Measurements from ENCODE around the gene FRMD3. TPM values are rescaled to one million over a fixed set of nuclear protein-coding genes. Genes with fewer than 3 reads are reported as not detected.
"Not testable (repeated sequence)": the region's sequence is repeated elsewhere in the genome, so short reads cannot be mapped to it uniquely, and the experiment has no call there.

FRMD3 gene
- total and polyA plus RNA-seq, 4 experiments from 2014 or later = 0.22 to 1.3 (median 1.1) TPM; not detected in 1

GRCh38 chr9:83358493-83358892, 179.7 kb downstream of the FRMD3 start:
- H3K36me3 ChIP-seq (ENCODE audit: insufficient read depth, low read length); H3K9me3 ChIP-seq (ENCODE audit: control insufficient read depth in 1 of 2, low read length in 2 of 2); H3K36me3 Mint-ChIP-seq; H3K27me3 Mint-ChIP-seq; intact Hi-C loops (cut with micrococcal nuclease); H3K27ac ChIP-seq (ENCODE audit: low read depth, low read length); H3K4me1 ChIP-seq (ENCODE audit: insufficient read depth, low read length); H3K4me3 Mint-ChIP-seq; H3K27ac Mint-ChIP-seq; DNase-seq; H3K4me1 Mint-ChIP-seq; H3K27me3 ChIP-seq (ENCODE audit: insufficient read depth, low read length); H3K9me3 Mint-ChIP-seq; H3K4me3 ChIP-seq (ENCODE audit: low read length in 2 of 2); CTCF ChIA-PET (ENCODE audit: partially characterized antibody); POLR2A ChIA-PET (ENCODE audit: partially characterized antibody): not testable (repeated sequence)

DNA sequence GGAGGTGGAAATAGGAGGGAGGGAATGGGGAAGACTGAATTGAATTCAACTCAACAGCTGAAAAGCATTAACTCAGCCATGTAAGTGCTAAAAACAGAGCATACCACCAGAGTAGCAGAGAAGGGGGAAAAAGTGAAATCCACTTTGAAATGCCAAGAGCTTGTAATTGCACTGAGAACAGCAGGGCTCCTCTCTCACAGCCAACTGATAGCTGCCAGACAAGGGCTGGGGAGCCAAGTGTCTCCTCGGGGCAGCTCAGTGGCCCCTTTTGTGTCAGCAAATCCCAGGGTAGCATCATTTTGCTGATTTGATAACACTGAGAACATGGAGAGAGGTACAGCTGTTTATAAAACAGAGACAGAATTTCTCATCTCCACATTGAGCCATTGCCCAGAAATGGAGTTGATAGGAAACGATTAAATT, 182.5 kb downstream of the FRMD3 start:
- H3K4me1 ChIP-seq (ENCODE audit: insufficient read depth, low read length) = no peaks in the 10 kb centered on the region
- no peaks in the 10 kb centered on the region for H3K9me3 ChIP-seq (ENCODE audit: control insufficient read depth in 1 of 2, low read length in 2 of 2)
- ChIA-PET POLR2A (ENCODE audit: partially characterized antibody) (no interaction called here), CTCF (ENCODE audit: partially characterized antibody) (no interaction called here)
- Mint-ChIP-seq H3K4me3 (no peak overlapping the region), H3K27ac (no peak overlapping the region), H3K4me1 (no peaks in the 10 kb centered on the region), H3K27me3 (no peaks in the 10 kb centered on the region), H3K36me3 (peaks cover 0 to 2% of the 10 kb centered on the region in 2 donors), H3K9me3 (peaks cover 0 to 4% (median under 1%) of the 10 kb centered on the region in 8 donors)
- no peak for DNase-seq
- no peak overlapping the region for H3K27ac ChIP-seq (ENCODE audit: low read depth, low read length)
- H3K4me3 ChIP-seq (ENCODE audit: low read length in 2 of 2) = no peak overlapping the region
- intact Hi-C loops (cut with micrococcal nuclease) = no loop called here
- no peaks in the 10 kb centered on the region for H3K27me3 ChIP-seq (ENCODE audit: insufficient read depth, low read length)
- H3K36me3 ChIP-seq (ENCODE audit: insufficient read depth, low read length) = no peaks in the 10 kb centered on the region

DNA sequence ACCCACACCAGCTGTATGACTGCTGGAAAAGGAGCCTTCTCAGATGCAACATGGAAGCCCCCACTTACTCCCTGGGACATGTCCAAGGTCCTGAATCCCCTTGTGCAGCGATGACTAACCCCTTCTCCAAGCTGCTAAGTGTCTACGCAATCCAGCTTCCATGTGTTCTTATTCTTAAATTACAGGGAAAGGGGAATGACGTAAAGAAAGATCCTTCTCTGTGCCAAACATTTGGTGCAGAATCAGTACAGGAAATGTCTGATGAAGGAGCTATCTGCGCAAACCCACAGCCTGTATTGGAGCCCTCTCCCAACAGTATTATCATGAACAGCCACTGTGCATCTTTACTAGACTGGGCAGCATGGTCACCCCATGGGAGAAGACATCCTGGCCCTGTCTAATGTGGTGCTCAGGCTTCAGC, 183.2 kb downstream of the FRMD3 start:
- Histone ChIP-seq H3K9me3 (ENCODE audit: control insufficient read depth in 1 of 2, low read length in 2 of 2) (no peaks in the 10 kb centered on the region), H3K36me3 (ENCODE audit: insufficient read depth, low read length) (no peaks in the 10 kb centered on the region), H3K4me3 (ENCODE audit: low read length in 2 of 2) (no peak overlapping the region), H3K27ac (ENCODE audit: low read depth, low read length) (no peak overlapping the region), H3K27me3 (ENCODE audit: insufficient read depth, low read length) (no peaks in the 10 kb centered on the region), H3K4me1 (ENCODE audit: insufficient read depth, low read length) (no peaks in the 10 kb centered on the region)
- Mint-ChIP-seq H3K4me3 (no peak overlapping the region), H3K9me3 (peaks cover 0 to 4% (median under 1%) of the 10 kb centered on the region in 8 donors), H3K4me1 (no peaks in the 10 kb centered on the region), H3K27me3 (no peaks in the 10 kb centered on the region), H3K27ac (no peak overlapping the region), H3K36me3 (peaks cover 0 to 2% of the 10 kb centered on the region in 2 donors)
- ChIA-PET POLR2A (ENCODE audit: partially characterized antibody) (no interaction called here), CTCF (ENCODE audit: partially characterized antibody) (no interaction called here)
- intact Hi-C loops (cut with micrococcal nuclease) = no loop called here
- DNase-seq = no peak

GRCh38 chr9:83349031-83349430, 189.2 kb downstream of the FRMD3 start:
- DNase-seq = no peak
- no peaks in the 10 kb centered on the region for H3K27me3 ChIP-seq (ENCODE audit: insufficient read depth, low read length)
- intact Hi-C loops (cut with micrococcal nuclease) = no loop called here
- H3K27me3 Mint-ChIP-seq = no peaks in the 10 kb centered on the region
- H3K9me3 Mint-ChIP-seq = no peaks in the 10 kb centered on the region
- no peak overlapping the region for H3K27ac ChIP-seq (ENCODE audit: low read depth, low read length)
- H3K36me3 Mint-ChIP-seq = peaks cover 3 to 4% of the 10 kb centered on the region in 2 donors
- ChIA-PET CTCF (ENCODE audit: partially characterized antibody) (interaction anchor here (3.3 kb wide), 1 partner anchor 14 kb away, joined by 10 read pairs; no protein-coding TSS in a partner anchor), POLR2A (ENCODE audit: partially characterized antibody) (no interaction called here)
- no peaks in the 10 kb centered on the region for H3K36me3 ChIP-seq (ENCODE audit: insufficient read depth, low read length)
- H3K4me3 ChIP-seq (ENCODE audit: low read length in 2 of 2) = no peak overlapping the region
- no peak overlapping the region for H3K4me3 Mint-ChIP-seq
- H3K9me3 ChIP-seq (ENCODE audit: control insufficient read depth in 1 of 2, low read length in 2 of 2) = no peaks in the 10 kb centered on the region
- H3K27ac Mint-ChIP-seq = no peak overlapping the region
- H3K4me1 ChIP-seq (ENCODE audit: insufficient read depth, low read length) = no peaks in the 10 kb centered on the region
- H3K4me1 Mint-ChIP-seq = no peaks in the 10 kb centered on the region

- Mint-ChIP-seq H3K4me3 (no peak overlapping the region), H3K27ac (no peak overlapping the region), H3K4me1 (no peaks in the 10 kb centered on the region), H3K9me3 (no peaks in the 10 kb centered on the region), H3K36me3 (peaks cover 6 to 7% of the 10 kb centered on the region in 2 donors), H3K27me3 (no peaks in the 10 kb centered on the region)
- Histone ChIP-seq H3K4me1 (ENCODE audit: insufficient read depth, low read length) (no peaks in the 10 kb centered on the region), H3K36me3 (ENCODE audit: insufficient read depth, low read length) (no peaks in the 10 kb centered on the region), H3K9me3 (ENCODE audit: control insufficient read depth in 1 of 2, low read length in 2 of 2) (no peaks in the 10 kb centered on the region), H3K27ac (ENCODE audit: low read depth, low read length) (no peak overlapping the region), H3K4me3 (ENCODE audit: low read length in 2 of 2) (no peak overlapping the region), H3K27me3 (ENCODE audit: insufficient read depth, low read length) (no peaks in the 10 kb centered on the region)
- intact Hi-C loops (cut with micrococcal nuclease) = no loop called here
- CTCF ChIA-PET (ENCODE audit: partially characterized antibody) = interaction anchor here (2.7 to 3.3 kb wide), 2 partner anchors 11 to 12 kb away, joined by 10 to 13 read pairs; no protein-coding TSS in a partner anchor
- POLR2A ChIA-PET (ENCODE audit: partially characterized antibody) = no interaction called here
- DNase-seq = no peak
Measured at GRCh38 chr9:83346655-83347420, 191.4 kb downstream of the FRMD3 start.

DNA sequence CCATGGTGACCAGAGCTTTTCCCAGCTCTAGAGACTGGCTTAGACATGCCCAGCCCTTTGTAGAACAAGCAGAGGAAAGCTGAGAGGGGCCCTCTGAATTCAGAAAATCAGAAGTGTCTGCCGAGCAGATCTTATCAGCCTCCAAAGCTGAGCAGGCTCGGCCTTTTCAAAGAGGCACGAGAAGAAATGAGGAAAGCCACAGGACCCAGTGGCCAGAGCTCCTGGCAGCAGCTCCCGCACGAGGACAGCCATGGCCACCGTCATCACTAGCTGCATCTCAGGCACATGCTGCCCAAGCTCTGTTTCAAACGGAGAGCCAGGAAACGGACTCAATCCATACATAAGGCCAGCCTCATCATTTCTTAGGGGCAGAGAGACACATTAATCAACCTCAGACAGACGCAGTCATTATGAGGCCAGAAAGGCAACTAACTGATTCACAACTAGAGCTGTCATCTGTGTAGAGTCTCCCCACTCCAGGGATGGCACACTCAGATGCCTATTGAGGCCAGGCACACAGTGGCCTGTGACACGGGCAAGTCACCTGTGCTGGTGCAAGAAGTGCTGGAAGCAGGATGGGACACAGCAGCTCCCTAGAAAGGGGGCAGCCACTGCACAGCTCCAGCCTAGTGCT, 194.7 kb downstream of the FRMD3 start:
- H3K27me3 ChIP-seq (ENCODE audit: insufficient read depth, low read length) = no peaks in the 10 kb centered on the region
- H3K4me1 Mint-ChIP-seq = no peaks in the 10 kb centered on the region
- CTCF ChIA-PET (ENCODE audit: partially characterized antibody) = interaction anchor here (1.3 kb wide), 1 partner anchor 9 kb away, joined by 4 read pairs; no protein-coding TSS in a partner anchor
- intact Hi-C loops (cut with micrococcal nuclease) = no loop called here
- H3K9me3 ChIP-seq (ENCODE audit: control insufficient read depth in 1 of 2, low read length in 2 of 2) = no peaks in the 10 kb centered on the region
- no peaks in the 10 kb centered on the region for H3K27me3 Mint-ChIP-seq
- no peaks in the 10 kb centered on the region for H3K36me3 ChIP-seq (ENCODE audit: insufficient read depth, low read length)
- DNase-seq = no peak
- H3K27ac ChIP-seq (ENCODE audit: low read depth, low read length) = no peak overlapping the region
- no peaks in the 10 kb centered on the region for H3K4me1 ChIP-seq (ENCODE audit: insufficient read depth, low read length)
- no peak overlapping the region for H3K4me3 Mint-ChIP-seq
- no peak overlapping the region for H3K27ac Mint-ChIP-seq
- peaks cover 3 to 11% of the 10 kb centered on the region in 2 donors for H3K36me3 Mint-ChIP-seq
- no peaks in the 10 kb centered on the region for H3K9me3 Mint-ChIP-seq
- POLR2A ChIA-PET (ENCODE audit: partially characterized antibody) = no interaction called here
- H3K4me3 ChIP-seq (ENCODE audit: low read length in 2 of 2) = no peak overlapping the region

DNA sequence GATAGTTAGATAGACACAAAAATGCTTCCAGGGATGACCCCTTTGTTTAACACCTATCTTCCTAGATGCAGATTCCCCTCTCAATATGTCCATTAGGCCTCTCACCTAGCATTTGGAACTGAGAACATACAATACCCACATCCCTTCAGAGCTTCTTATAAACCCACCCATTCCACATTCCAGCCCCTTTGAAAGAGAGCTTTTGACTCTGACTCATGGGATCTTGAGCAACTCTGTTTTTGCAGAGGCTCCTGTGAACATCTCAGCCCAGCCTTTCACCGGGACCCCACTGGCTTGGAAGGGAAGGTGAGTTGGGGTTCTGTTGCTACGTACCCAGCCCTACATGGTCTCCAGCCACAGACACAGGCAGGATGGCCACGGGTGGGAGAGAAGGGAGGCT, 195.5 kb downstream of the FRMD3 start:
- ChIA-PET CTCF (ENCODE audit: partially characterized antibody) (interaction anchor here (1.3 kb wide), 1 partner anchor 8 kb away, joined by 4 read pairs; no protein-coding TSS in a partner anchor), POLR2A (ENCODE audit: partially characterized antibody) (no interaction called here)
- H3K4me1 Mint-ChIP-seq = no peaks in the 10 kb centered on the region
- no peak overlapping the region for H3K27ac ChIP-seq (ENCODE audit: low read depth, low read length)
- H3K36me3 ChIP-seq (ENCODE audit: insufficient read depth, low read length) = no peaks in the 10 kb centered on the region
- no peaks in the 10 kb centered on the region for H3K9me3 ChIP-seq (ENCODE audit: control insufficient read depth in 1 of 2, low read length in 2 of 2)
- intact Hi-C loops (cut with micrococcal nuclease) = no loop called here
- H3K27me3 ChIP-seq (ENCODE audit: insufficient read depth, low read length) = no peaks in the 10 kb centered on the region
- H3K4me3 ChIP-seq (ENCODE audit: low read length in 2 of 2) = no peak overlapping the region
- no peak overlapping the region for H3K4me3 Mint-ChIP-seq
- H3K36me3 Mint-ChIP-seq = peaks cover 3 to 11% of the 10 kb centered on the region in 2 donors
- no peaks in the 10 kb centered on the region for H3K4me1 ChIP-seq (ENCODE audit: insufficient read depth, low read length)
- H3K27ac Mint-ChIP-seq = no peak overlapping the region
- no peak for DNase-seq
- no peaks in the 10 kb centered on the region for H3K9me3 Mint-ChIP-seq
- H3K27me3 Mint-ChIP-seq = no peaks in the 10 kb centered on the region

Data from CD4-positive, alpha-beta memory T cell (primary cell).